Fibroblast of villous mesenchyme (primary cell): ENCODE measurements around the gene NR3C2. TPM values are rescaled to one million over a fixed set of nuclear protein-coding genes. Genes with fewer than 3 reads are reported as not detected.

ENCODE experiments used
- DNase-seq: peaks from one replicate; pipeline ENCODE4 v3.0.0-alpha.2; 2010; ENCODE audit warnings: low read depth
- H3K4me3 ChIP-seq: 2 replicates; pipeline ENCODE4 v1.5.1; 2011; ENCODE audit warnings: low read depth, mild to moderate bottlenecking, low read length
- CTCF ChIP-seq: IDR thresholded peaks from 2 replicates; pipeline ENCODE4 v1.5.1; 2012; ENCODE audit warnings: low read depth, mild to moderate bottlenecking, low read length; ENCODE audit not compliant: insufficient read depth
- total RNA-seq: library from RNA; depleted of rRNA; stranded (reverse); fragments of >200 nt; gene quantifications from 2 replicates; pipeline ENCODE4 v1.2.3, GENCODE V29; 2012

The NR3C2 gene
- total RNA-seq, 1 donor, result under 0.01 TPM

- no peak for DNase-seq
- H3K4me3 ChIP-seq, result no peak overlapping the region
- TF ChIP-seq CTCF, result no peak
Observed at GRCh38 chr4:148061795-148062194, 380.4 kb downstream of the NR3C2 start.

- no peak for TF ChIP-seq CTCF
- H3K4me3 ChIP-seq, result no peak overlapping the region
Observed at GRCh38 chr4:148061141-148061481, 381.1 kb downstream of the NR3C2 start.

GRCh38 chr4:148060264-148061140 lies 381.7 kb downstream of the NR3C2 start:
- no peak for DNase-seq
- no peak overlapping the region for H3K4me3 ChIP-seq
- TF ChIP-seq CTCF, result no peak

More at GRCh38 chr4:148061141-148061481, 381.1 kb downstream of the NR3C2 start:
- DNase-seq, result no peak

GRCh38 chr4:148059617-148060180 lies 382.5 kb downstream of the NR3C2 start:
- TF ChIP-seq CTCF, result no peak
- no peak overlapping the region for H3K4me3 ChIP-seq
- DNase-seq, result no peak

GRCh38 chr4:148057984-148058859 lies 384.0 kb downstream of the NR3C2 start:
- no peak for DNase-seq
- H3K4me3 ChIP-seq, result no peak overlapping the region
- no peak for TF ChIP-seq CTCF

- DNase-seq, result no peak
- no peak overlapping the region for H3K4me3 ChIP-seq
- TF ChIP-seq CTCF, result no peak
Observed at GRCh38 chr4:148057516-148057915, 384.7 kb downstream of the NR3C2 start.
